Trophoblast cell (in vitro differentiated cells and primary cell): ENCODE measurements around the gene HMCN2.

Experiments
- DNase-seq, 2 donors: peaks; one replicate each; pipeline ENCODE4 v3.0.0-alpha.2; 2016
- H2AFZ ChIP-seq: 2 replicates; pipeline ENCODE4 v1.6.1; 2013; ENCODE audit warnings: low read length, moderate library complexity, mild to moderate bottlenecking; ENCODE audit not compliant: insufficient read depth, poor library complexity
- H2AK5ac ChIP-seq: 2 replicates; pipeline ENCODE4 v1.6.1; 2013; ENCODE audit warnings: mild to moderate bottlenecking, low read length
- H2BK120ac ChIP-seq: 2 replicates; pipeline ENCODE4 v1.6.1; 2013; ENCODE audit warnings: low read length, mild to moderate bottlenecking, moderate library complexity; ENCODE audit not compliant: insufficient read depth, poor library complexity
- H2BK12ac ChIP-seq: 2 replicates; pipeline ENCODE4 v1.6.1; 2013; ENCODE audit warnings: mild to moderate bottlenecking, low read length, moderate library complexity
- H2BK5ac ChIP-seq: 2 replicates; pipeline ENCODE4 v1.6.1; 2013; ENCODE audit warnings: low read length, low read depth, moderate library complexity, mild to moderate bottlenecking; ENCODE audit not compliant: poor library complexity
- H3K14ac ChIP-seq: 2 replicates; pipeline ENCODE4 v1.6.1; 2013; ENCODE audit warnings: mild to moderate bottlenecking, low read length
- H3K18ac ChIP-seq: 2 replicates; pipeline ENCODE4 v1.6.1; 2013; ENCODE audit warnings: mild to moderate bottlenecking, low read length
- H3K23ac ChIP-seq: 2 replicates; pipeline ENCODE4 v1.6.1; 2013; ENCODE audit warnings: low read length
- H3K27ac ChIP-seq: 2 replicates; pipeline ENCODE4 v1.5.1; 2013; ENCODE audit warnings: low read depth, mild to moderate bottlenecking, inconsistent platforms, low read length, moderate library complexity
- H3K27me3 ChIP-seq: 2 replicates; pipeline ENCODE4 v1.6.1; 2013; ENCODE audit warnings: inconsistent platforms, mild to moderate bottlenecking, low read length, moderate library complexity; ENCODE audit not compliant: insufficient read depth
- H3K36me3 ChIP-seq, 2 experiments: 1 replicate in 1 of 2; 2 replicates in 1 of 2; pipeline ENCODE4 v1.6.1; 2013; ENCODE audit warnings: low read length in 2 of 2, mild to moderate bottlenecking in 2 of 2, moderate library complexity in 1 of 2; ENCODE audit not compliant: insufficient read depth in 2 of 2, control insufficient read depth in 1 of 2
- H3K4ac ChIP-seq: 2 replicates; pipeline ENCODE4 v1.6.1; 2013; ENCODE audit warnings: low read depth, mild to moderate bottlenecking, low read length, moderate library complexity
- H3K4me1 ChIP-seq, 2 experiments: 1 replicate in 1 of 2; 2 replicates in 1 of 2; pipeline ENCODE4 v1.6.1; 2013; ENCODE audit warnings: low read length in 2 of 2, mild to moderate bottlenecking in 2 of 2, moderate library complexity in 1 of 2; ENCODE audit not compliant: insufficient read depth in 2 of 2, control insufficient read depth in 1 of 2
- H3K4me2 ChIP-seq: 2 replicates; pipeline ENCODE4 v1.6.1; 2013; ENCODE audit warnings: inconsistent platforms, mild to moderate bottlenecking, low read length, moderate library complexity
- H3K4me3 ChIP-seq: 2 replicates; pipeline ENCODE4 v1.5.1; 2013; ENCODE audit warnings: mild to moderate bottlenecking, low read depth, low read length, inconsistent platforms
- H3K79me1 ChIP-seq: one replicate; pipeline ENCODE4 v1.6.1; 2013; ENCODE audit warnings: low read length
- H3K79me2 ChIP-seq: 2 replicates; pipeline ENCODE4 v1.6.1; 2013; ENCODE audit warnings: low read length, mild to moderate bottlenecking; ENCODE audit not compliant: control insufficient read depth, insufficient read depth, poor library complexity
- H3K9ac ChIP-seq: 2 replicates; pipeline ENCODE4 v1.6.1; 2013; ENCODE audit warnings: mild to moderate bottlenecking, low read length
- H3K9me3 ChIP-seq: 2 replicates; pipeline ENCODE4 v1.6.1; 2013; ENCODE audit warnings: low read depth, mild to moderate bottlenecking, control low read depth, inconsistent platforms, low read length; ENCODE audit not compliant: insufficient read depth
- H4K12ac ChIP-seq: 2 replicates; pipeline ENCODE4 v1.6.1; 2013; ENCODE audit warnings: low read depth, mild to moderate bottlenecking, low read length, moderate library complexity
- H4K8ac ChIP-seq: 2 replicates; pipeline ENCODE4 v1.6.1; 2013; ENCODE audit warnings: low read depth, mild to moderate bottlenecking, low read length, moderate library complexity
- H4K91ac ChIP-seq: one replicate; pipeline ENCODE4 v1.6.1; 2013; ENCODE audit warnings: low read depth, mild to moderate bottlenecking, low read length, moderate library complexity
- WGBS: extraction: QIAGEN DNeasy Blood & Tissue Kit; methylation state at CpG from one replicate; pipeline ENCODE4 v1.1.7; 2013; ENCODE audit warnings: missing lambda C conversion rate; ENCODE audit not compliant: insufficient read length, insufficient coverage; ENCODE audit errors: extremely low coverage; 5-methylcytosine and 5-hydroxymethylcytosine counted together

Gene HMCN2

GRCh38 chr9:130383979-130384676, 118.6 kb downstream of the HMCN2 start:
- H3K79me2 ChIP-seq: no peaks in the 10 kb centered on the region
- H4K12ac ChIP-seq: no peak overlapping the region
- peaks cover 0 to 4% of the 10 kb centered on the region in 2 experiments for H3K36me3 ChIP-seq
- no peak overlapping the region for H3K23ac ChIP-seq
- H3K4ac ChIP-seq: no peak overlapping the region
- no peak overlapping the region for H2AK5ac ChIP-seq
- no peak for DNase-seq
- H3K27ac ChIP-seq: no peak overlapping the region
- no peak overlapping the region for H2AFZ ChIP-seq
- no peak overlapping the region for H2BK12ac ChIP-seq
- H3K14ac ChIP-seq: no peak overlapping the region
- no peaks in the 10 kb centered on the region for H3K79me1 ChIP-seq
- H2BK5ac ChIP-seq: no peak overlapping the region
- no peaks in the 10 kb centered on the region for H3K4me1 ChIP-seq
- H2BK120ac ChIP-seq: no peak overlapping the region
- no peaks in the 10 kb centered on the region for H3K27me3 ChIP-seq
- no peak overlapping the region for H4K8ac ChIP-seq
- no peak overlapping the region for H4K91ac ChIP-seq
- WGBS: no CpG with 5 or more reads among the region's 18 CpGs
- H3K4me3 ChIP-seq: no peak overlapping the region
- H3K18ac ChIP-seq: no peak overlapping the region
- H3K9ac ChIP-seq: no peak overlapping the region
- no peak overlapping the region for H3K4me2 ChIP-seq
- H3K9me3 ChIP-seq: peaks cover 1% of the 10 kb centered on the region

- H2AFZ ChIP-seq: no peak overlapping the region
- H3K4me2 ChIP-seq: no peak overlapping the region
- no peak overlapping the region for H4K8ac ChIP-seq
- no peak overlapping the region for H3K14ac ChIP-seq
- no peaks in the 10 kb centered on the region for H3K79me2 ChIP-seq
- no peak overlapping the region for H3K18ac ChIP-seq
- no peak for DNase-seq
- no peak overlapping the region for H2AK5ac ChIP-seq
- no peak overlapping the region for H3K27ac ChIP-seq
- peaks cover 0 to 2% of the 10 kb centered on the region in 2 experiments for H3K36me3 ChIP-seq
- H3K4me3 ChIP-seq: no peak overlapping the region
- no peaks in the 10 kb centered on the region for H3K79me1 ChIP-seq
- H2BK12ac ChIP-seq: no peak overlapping the region
- no peak overlapping the region for H2BK5ac ChIP-seq
- H3K4me1 ChIP-seq: no peaks in the 10 kb centered on the region
- H2BK120ac ChIP-seq: no peak overlapping the region
- H4K12ac ChIP-seq: no peak overlapping the region
- peaks cover 1% of the 10 kb centered on the region for H3K9me3 ChIP-seq
- no peaks in the 10 kb centered on the region for H3K27me3 ChIP-seq
- H3K4ac ChIP-seq: no peak overlapping the region
- H4K91ac ChIP-seq: no peak overlapping the region
- H3K9ac ChIP-seq: no peak overlapping the region
- no CpG with 5 or more reads among the region's 11 CpGs for WGBS
- no peak overlapping the region for H3K23ac ChIP-seq
Measured at GRCh38 chr9:130385257-130385656, 119.7 kb downstream of the HMCN2 start.

GRCh38 chr9:130387398-130387797, 121.8 kb downstream of the HMCN2 start:
- Histone ChIP-seq H3K79me1 (no peaks in the 10 kb centered on the region), H3K36me3 (peaks cover 0 to 4% of the 10 kb centered on the region in 2 experiments), H3K23ac (no peak overlapping the region), H2AK5ac (no peak overlapping the region), H4K91ac (no peak overlapping the region), H3K9me3 (peaks cover 1% of the 10 kb centered on the region), H4K8ac (no peak overlapping the region), H3K4me2 (no peak overlapping the region), H3K4me1 (no peaks in the 10 kb centered on the region), H3K9ac (no peak overlapping the region), H3K18ac (no peak overlapping the region), H4K12ac (no peak overlapping the region), H3K27ac (no peak overlapping the region), H3K27me3 (no peaks in the 10 kb centered on the region), H2BK5ac (no peak overlapping the region), H3K4me3 (no peak overlapping the region), H2BK12ac (no peak overlapping the region), H3K4ac (no peak overlapping the region), H2AFZ (no peak overlapping the region), H3K79me2 (no peaks in the 10 kb centered on the region), H2BK120ac (no peak overlapping the region), H3K14ac (no peak overlapping the region)
- no CpG with 5 or more reads among the region's 8 CpGs for WGBS
- DNase-seq: no peak

GRCh38 chr9:130387905-130388304, 122.3 kb downstream of the HMCN2 start:
- no peak overlapping the region for H3K27ac ChIP-seq
- no peaks in the 10 kb centered on the region for H3K79me1 ChIP-seq
- no peak overlapping the region for H3K4me3 ChIP-seq
- peaks cover 0 to 4% of the 10 kb centered on the region in 2 experiments for H3K36me3 ChIP-seq
- no peaks in the 10 kb centered on the region for H3K27me3 ChIP-seq
- H3K4me2 ChIP-seq: no peak overlapping the region
- WGBS: no CpG with 5 or more reads among the region's 4 CpGs
- no peak for DNase-seq
- H2AK5ac ChIP-seq: no peak overlapping the region
- H2BK12ac ChIP-seq: no peak overlapping the region
- no peak overlapping the region for H2BK5ac ChIP-seq
- H4K8ac ChIP-seq: no peak overlapping the region
- peaks cover 1% of the 10 kb centered on the region for H3K9me3 ChIP-seq
- no peak overlapping the region for H2AFZ ChIP-seq
- no peak overlapping the region for H3K9ac ChIP-seq
- H4K91ac ChIP-seq: no peak overlapping the region
- no peak overlapping the region for H4K12ac ChIP-seq
- H3K4me1 ChIP-seq: no peaks in the 10 kb centered on the region
- no peak overlapping the region for H2BK120ac ChIP-seq
- no peak overlapping the region for H3K4ac ChIP-seq
- H3K23ac ChIP-seq: no peak overlapping the region
- H3K14ac ChIP-seq: no peak overlapping the region
- no peak overlapping the region for H3K18ac ChIP-seq
- H3K79me2 ChIP-seq: no peaks in the 10 kb centered on the region
